Panc1 (cell line): ENCODE results near the gene ELOVL6. TPM values are rescaled to one million over a fixed set of nuclear protein-coding genes. Genes with fewer than 3 reads are reported as not detected.

Source experiments
- ATAC-seq: fragments of 200-7000 bp; cut with Tn5 transposase; 2 replicates; pipeline ENCODE4 v1.9.1; 2020; ENCODE audit warnings: mild to moderate bottlenecking, moderate library complexity
- BruUV-seq: library from RNA; stranded (reverse); fragments of 400-500 nt; replicated peaks from 2 replicates; lab custom pipeline; 2021; lab: Mats Ljungman, UMichigan
- CTCF ChIA-PET: fragments of 300-600 bp; sonication (Branson Sonifier 250); formaldehyde crosslinking; loops from one replicate; lab custom pipeline; 2022; ENCODE audit warnings: antibody characterized with exemption; lab: Charles Lee
- POLR2A ChIA-PET: fragments of 300-600 bp; sonication (Branson Sonifier 250); formaldehyde crosslinking; loops from one replicate; lab custom pipeline; 2022; ENCODE audit warnings: antibody characterized with exemption; lab: Charles Lee
- DNase-seq: peaks from one replicate; pipeline ENCODE4 v3.0.0-alpha.2; 2010; ENCODE audit warnings: low read depth, low spot score
- H3K27ac ChIP-seq: 2 replicates; pipeline ENCODE4 v1.5.1; 2011; ENCODE audit warnings: mild to moderate bottlenecking, low read length, inconsistent platforms
- H3K27me3 ChIP-seq: fragments of 200-500 bp; sonication (Bioruptor generic); 2 replicates; pipeline ENCODE4 v1.6.0; 2014; ENCODE audit warnings: low read length, inconsistent platforms; ENCODE audit not compliant: control insufficient read depth, insufficient read depth
- H3K36me3 ChIP-seq: fragments of 200-500 bp; sonication (Bioruptor generic); 2 replicates; pipeline ENCODE4 v1.5.1; 2014; ENCODE audit warnings: inconsistent platforms, mild to moderate bottlenecking, low read length, moderate library complexity; ENCODE audit not compliant: control insufficient read depth, insufficient read depth
- H3K4me1 ChIP-seq: 2 replicates; pipeline ENCODE4 v1.5.1; 2011; ENCODE audit warnings: inconsistent platforms, mild to moderate bottlenecking, low read length, moderate library complexity; ENCODE audit not compliant: control insufficient read depth, insufficient read depth
- H3K4me3 ChIP-seq, 2 experiments: 2 replicates each; pipeline ENCODE4 v1.5.1; 2011 to 2012; ENCODE audit warnings: low read depth in 2 of 2, low read length in 2 of 2, mild to moderate bottlenecking in 2 of 2, inconsistent platforms in 1 of 2, moderate library complexity in 1 of 2
- H3K9me3 ChIP-seq: fragments of 200-500 bp; sonication (Bioruptor generic); 2 replicates; pipeline ENCODE4 v1.5.1; 2014; ENCODE audit warnings: low read depth, mild to moderate bottlenecking, inconsistent platforms, low read length, moderate library complexity; ENCODE audit not compliant: control insufficient read depth, insufficient read depth
- CTCF ChIP-seq: fragments of 450-650 bp; IDR thresholded peaks from 2 replicates; pipeline ENCODE4 v1.5.1; 2017; ENCODE audit warnings: mild to moderate bottlenecking
- POLR2AphosphoS5 ChIP-seq: IDR thresholded peaks from 2 replicates; pipeline ENCODE4 v1.6.1; 2012; ENCODE audit warnings: mild to moderate bottlenecking, low read depth, low read length, moderate library complexity
- REST ChIP-seq, 2 experiments: IDR thresholded peaks; 2 replicates each; pipeline ENCODE4 v1.6.1; 2011 to 2012; ENCODE audit warnings: low read depth in 2 of 2, control low read depth in 1 of 2, low read length in 1 of 2, mild to moderate bottlenecking in 1 of 2, moderate library complexity in 1 of 2; ENCODE audit not compliant: insufficient read depth in 1 of 2
- SIN3A ChIP-seq: IDR thresholded peaks from 2 replicates; pipeline ENCODE4 v1.6.1; 2012; ENCODE audit warnings: low read depth, mild to moderate bottlenecking, low read length, moderate library complexity, borderline replicate concordance; ENCODE audit not compliant: insufficient read depth
- TCF7L2 ChIP-seq: IDR thresholded peaks from 2 replicates; pipeline ENCODE4 v1.6.1; 2011; ENCODE audit warnings: mild to moderate bottlenecking, low read depth, low read length, inconsistent platforms
- in situ Hi-C: cut with HindIII; loops from 2 replicates; pipeline ENCODE4 v1.10.0; 2016; ENCODE audit warnings: low sequenced_read_pairs, low pct_unique_long_range_greater_than_20kb
- intact Hi-C: fragments of 100-400 bp; cut with micrococcal nuclease; formaldehyde crosslinking; loops from one replicate; pipeline ENCODE4 v1.10.0; 2022; ENCODE audit not compliant: unreplicated experiment
- total RNA-seq: library from RNA; stranded (reverse); gene quantifications from one replicate; pipeline ENCODE4 v1.2.1, GENCODE V29; 2021; ENCODE audit not compliant: unreplicated experiment

The ELOVL6 gene
- total RNA-seq, 1 experiment from 2014 or later = 0.54 TPM

- no peak for DNase-seq
- no peak for ATAC-seq
- in situ Hi-C loops = no loop called here
- Histone ChIP-seq H3K4me1 (no peaks in the 10 kb centered on the region), H3K27me3 (no peaks in the 10 kb centered on the region), H3K4me3 (no peak overlapping the region), H3K9me3 (no peaks in the 10 kb centered on the region), H3K36me3 (no peaks in the 10 kb centered on the region), H3K27ac (no peak overlapping the region)
- POLR2A ChIA-PET = no interaction called here
- TF ChIP-seq REST (IDR thresholded peaks at IDR 0.05; ENCODE audit: insufficient read depth in 1 of 2, low read depth in 2 of 2, low read length in 1 of 2) (no peak), SIN3A (no peak), POLR2AphosphoS5 (no peak), CTCF (no peak), TCF7L2 (no peak)
- intact Hi-C loops = no loop called here
- no TSS peak for BruUV-seq
- CTCF ChIA-PET = no interaction called here
These were observed 65.3 kb downstream of the ELOVL6 start for GRCh38 chr4:110132816-110133719.

- BruUV-seq = no TSS peak
- no peak for ATAC-seq
- Histone ChIP-seq H3K27ac (no peak overlapping the region), H3K36me3 (no peaks in the 10 kb centered on the region), H3K4me3 (no peak overlapping the region), H3K9me3 (no peaks in the 10 kb centered on the region), H3K4me1 (no peaks in the 10 kb centered on the region), H3K27me3 (no peaks in the 10 kb centered on the region)
- intact Hi-C loops = no loop called here
- in situ Hi-C loops = no loop called here
- TF ChIP-seq SIN3A (no peak), TCF7L2 (no peak), REST (IDR thresholded peaks at IDR 0.05; ENCODE audit: insufficient read depth in 1 of 2, low read depth in 2 of 2, low read length in 1 of 2) (no peak), CTCF (no peak), POLR2AphosphoS5 (no peak)
- ChIA-PET CTCF (no interaction called here), POLR2A (no interaction called here)
- no peak for DNase-seq
These were observed 66.5 kb downstream of the ELOVL6 start for GRCh38 chr4:110131916-110132315.
